ENCODE results near the gene MRPS24. TPM values are rescaled to one million over a fixed set of nuclear protein-coding genes. Genes with fewer than 3 reads are reported as not detected.
A peak's percentile ranks its signal among the peaks of the same experiment; 100 is the strongest.
"Not testable (repeated sequence)": the region's sequence is repeated elsewhere in the genome, so short reads cannot be mapped to it uniquely, and the experiment has no call there.

The MRPS24 gene
- total and polyA plus RNA-seq, 10 of the 15 experiments (the other 5 are each of a cell fraction or from before 2014, with no cell fraction given) = 27.6 to 164 (median 106) TPM

- Histone ChIP-seq H3K9ac (ENCODE audit: control insufficient read depth, insufficient read depth, low read length) (peak overlapping the region; percentile 73; the same call in 1 of the 2 replicates), H3K36me3 (ENCODE audit: control insufficient read depth in 2 of 2, insufficient read depth in 2 of 2, low read length in 1 of 2) (no peaks in the 10 kb centered on the region; a peak in 1 of 4 replicates), H2AFZ (ENCODE audit: control insufficient read depth, low read depth, low read length) (no peak overlapping the region), H3K4me1 (ENCODE audit: control insufficient read depth, insufficient read depth, low read length) (peaks cover 14% of the 10 kb centered on the region), H3K79me2 (ENCODE audit: control insufficient read depth, insufficient read depth, low read length) (peaks cover 26% of the 10 kb centered on the region), H3K27ac (ENCODE audit: control insufficient read depth, insufficient read depth) (no peak overlapping the region), H3K4me2 (ENCODE audit: control insufficient read depth, insufficient read depth) (peak overlapping the region; percentile 90), H3K27me3 (replicated peaks in 1 of 2; ENCODE audit: control insufficient read depth in 2 of 2, insufficient read depth in 2 of 2, low read length in 1 of 2) (no peaks in the 10 kb centered on the region), H3K9me3 (replicated peaks; ENCODE audit: control insufficient read depth, insufficient read depth, low read length) (no peaks in the 10 kb centered on the region), H4K20me1 (ENCODE audit: control insufficient read depth, insufficient read depth) (no peaks in the 10 kb centered on the region), H3K4me3 (no peak overlapping the region)
- in situ Hi-C loops (cut with MboI) = no loop called here
- ATAC-seq (no peak; the same call in 2 of the 3 replicates), FAIRE-seq (no peak), DNase-seq (ENCODE audit: low read depth, low spot score) (no peak)
- POLR2A ChIA-PET = interaction anchor here (0.8 kb wide), 1 partner anchor 23 kb away, joined by 5 read pairs; no protein-coding TSS in a partner anchor
- intact Hi-C loops (cut with micrococcal nuclease; ENCODE audit: unreplicated experiment) = no loop called here
- 98% methylated on average over 5 of the region's 5 CpGs for WGBS (ENCODE audit: insufficient coverage, insufficient replicate concordance, low lambda C conversion rate, missing lambda C conversion rate)
- BruUV-seq (replicated peaks) = no TSS peak
- CTCF ChIA-PET = interaction anchor here (0.6 to 2.0 kb wide), 3 partner anchors 10 to 623 kb away, joined by 3 to 9 read pairs (median 3); no protein-coding TSS in a partner anchor
- no peak for TF ChIP-seq ZNF24 (IDR thresholded peaks at IDR 0.05)
- no peak for TF ChIP-seq MEF2B (IDR thresholded peaks at IDR 0.05; ENCODE audit: partially characterized antibody, poor library complexity, severe bottlenecking)
- RAD21 ChIA-PET (ENCODE audit: unreplicated experiment) = interaction anchor here (0.6 kb wide), 1 partner anchor 318 kb away, joined by 3 read pairs; no protein-coding TSS in a partner anchor
- SMC1A ChIA-PET (ENCODE audit: uncharacterized antibody, unreplicated experiment) = interaction anchor here (0.9 to 1.4 kb wide), 2 partner anchors 21 to 973 kb away, joined by 3 to 5 read pairs; partner anchors contain the start of gene PSMA2
These were observed 35.4 kb upstream of the MRPS24 start for GRCh38 chr7:43904533-43905208.

GRCh38 chr7:43902542-43903054, 33.3 kb upstream of the MRPS24 start:
- H3K4me3 ChIP-seq = no peak overlapping the region
- no peak for TF ChIP-seq E4F1 (IDR thresholded peaks at IDR 0.05; ENCODE audit: borderline replicate concordance, partially characterized antibody)
- peak; percentile 48; the same call in 1 of the 2 replicates for TF ChIP-seq ATF7 (IDR thresholded peaks at IDR 0.05; ENCODE audit: low read depth)
- TF ChIP-seq SIN3A (IDR thresholded peaks at IDR 0.05; ENCODE audit: low read depth, low read length) = no peak
- no peak for FAIRE-seq
- no peaks in the 10 kb centered on the region for H3K9me3 ChIP-seq (replicated peaks; ENCODE audit: control insufficient read depth, insufficient read depth, low read length)
- intact Hi-C loops (cut with micrococcal nuclease; ENCODE audit: unreplicated experiment) (no loop called here), in situ Hi-C loops (cut with MboI) (no loop called here)
- DNase-seq (ENCODE audit: low read depth, low spot score) = no peak
- ChIA-PET CTCF (interaction anchor here (1.3 kb wide), 1 partner anchor 30 kb away, joined by 3 read pairs; no protein-coding TSS in a partner anchor), POLR2A (no interaction called here), SMC1A (ENCODE audit: uncharacterized antibody, unreplicated experiment) (no interaction called here), RAD21 (ENCODE audit: unreplicated experiment) (no interaction called here)
- no peaks in the 10 kb centered on the region; the same call in 1 of the 2 replicates for H4K20me1 ChIP-seq (ENCODE audit: control insufficient read depth, insufficient read depth)
- 96% methylated on average over 5 of the region's 5 CpGs for WGBS (ENCODE audit: insufficient coverage, insufficient replicate concordance, low lambda C conversion rate, missing lambda C conversion rate)
- peaks cover 14% of the 10 kb centered on the region for H3K4me1 ChIP-seq (ENCODE audit: control insufficient read depth, insufficient read depth, low read length)
- H3K27ac ChIP-seq (ENCODE audit: control insufficient read depth, insufficient read depth) = no peak overlapping the region
- no TSS peak for BruUV-seq (replicated peaks)
- no peak overlapping the region for H3K4me2 ChIP-seq (ENCODE audit: control insufficient read depth, insufficient read depth)
- ATAC-seq = no peak
- no peaks in the 10 kb centered on the region; a peak in 1 of 4 replicates for H3K36me3 ChIP-seq (ENCODE audit: control insufficient read depth in 2 of 2, insufficient read depth in 2 of 2, low read length in 1 of 2)
- H3K79me2 ChIP-seq (ENCODE audit: control insufficient read depth, insufficient read depth, low read length) = peaks cover 26% of the 10 kb centered on the region
- no peak overlapping the region for H3K9ac ChIP-seq (ENCODE audit: control insufficient read depth, insufficient read depth, low read length)
- H3K27me3 ChIP-seq (replicated peaks in 1 of 2; ENCODE audit: control insufficient read depth in 2 of 2, insufficient read depth in 2 of 2, low read length in 1 of 2) = no peaks in the 10 kb centered on the region
- no peak overlapping the region for H2AFZ ChIP-seq (ENCODE audit: control insufficient read depth, low read depth, low read length)

- in situ Hi-C loops (cut with MboI); SMC1A ChIA-PET (ENCODE audit: uncharacterized antibody, unreplicated experiment); H3K9ac ChIP-seq (ENCODE audit: control insufficient read depth, insufficient read depth, low read length); CTCF ChIA-PET; ATAC-seq; H3K36me3 ChIP-seq (ENCODE audit: control insufficient read depth in 2 of 2, insufficient read depth in 2 of 2, low read length in 1 of 2); FAIRE-seq; H3K4me3 ChIP-seq; BruUV-seq (replicated peaks); DNase-seq (ENCODE audit: low read depth, low spot score); H3K4me1 ChIP-seq (ENCODE audit: control insufficient read depth, insufficient read depth, low read length); H2AFZ ChIP-seq (ENCODE audit: control insufficient read depth, low read depth, low read length); POLR2A ChIA-PET; intact Hi-C loops (cut with micrococcal nuclease; ENCODE audit: unreplicated experiment); H3K27me3 ChIP-seq (replicated peaks in 1 of 2; ENCODE audit: control insufficient read depth in 2 of 2, insufficient read depth in 2 of 2, low read length in 1 of 2); H3K27ac ChIP-seq (ENCODE audit: control insufficient read depth, insufficient read depth); H4K20me1 ChIP-seq (ENCODE audit: control insufficient read depth, insufficient read depth); H3K4me2 ChIP-seq (ENCODE audit: control insufficient read depth, insufficient read depth); RAD21 ChIA-PET (ENCODE audit: unreplicated experiment); H3K9me3 ChIP-seq (replicated peaks; ENCODE audit: control insufficient read depth, insufficient read depth, low read length): not testable (repeated sequence)
- peaks cover 12% of the 10 kb centered on the region for H3K79me2 ChIP-seq (ENCODE audit: control insufficient read depth, insufficient read depth, low read length)
- WGBS (ENCODE audit: insufficient coverage, insufficient replicate concordance, low lambda C conversion rate, missing lambda C conversion rate) = 93% methylated on average over 2 of the region's 2 CpGs
These were observed 29.3 kb upstream of the MRPS24 start for GRCh38 chr7:43898571-43898970.

Data from GM12878 (cell line).